Activated CD4-positive, alpha-beta T cell treated with anti-CD3 and anti-CD28 coated beads for 48 hours (primary cell): ENCODE measurements around the gene SYT14.

Experiments
- DNase-seq: peaks from one replicate; pipeline ENCODE4 v3.0.0-alpha.2; 2020

The SYT14 gene

GRCh38 chr1:210214573-210215409 lies 276.8 kb downstream of the SYT14 start:
- DNase-seq, result no peak

DNA sequence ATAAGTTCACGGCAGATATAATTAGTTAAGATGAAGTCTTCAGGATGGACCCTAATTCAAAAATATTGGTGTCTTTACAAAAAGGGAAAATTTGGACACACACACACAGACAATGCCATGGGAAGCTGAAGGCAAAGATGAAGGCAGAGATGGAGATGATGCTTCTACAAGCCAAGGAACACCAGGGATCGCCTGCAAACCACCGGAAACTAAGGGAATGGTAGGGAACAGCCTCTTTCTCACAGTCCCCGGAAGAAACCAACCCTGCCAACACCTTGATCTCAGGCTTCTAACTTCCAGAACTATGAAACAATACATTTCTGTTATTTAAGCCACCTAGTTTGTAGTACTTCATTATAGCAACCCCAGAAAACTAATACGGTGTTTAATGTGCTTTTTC lies 279.5 kb downstream of the SYT14 start:
- DNase-seq, result no peak

DNA sequence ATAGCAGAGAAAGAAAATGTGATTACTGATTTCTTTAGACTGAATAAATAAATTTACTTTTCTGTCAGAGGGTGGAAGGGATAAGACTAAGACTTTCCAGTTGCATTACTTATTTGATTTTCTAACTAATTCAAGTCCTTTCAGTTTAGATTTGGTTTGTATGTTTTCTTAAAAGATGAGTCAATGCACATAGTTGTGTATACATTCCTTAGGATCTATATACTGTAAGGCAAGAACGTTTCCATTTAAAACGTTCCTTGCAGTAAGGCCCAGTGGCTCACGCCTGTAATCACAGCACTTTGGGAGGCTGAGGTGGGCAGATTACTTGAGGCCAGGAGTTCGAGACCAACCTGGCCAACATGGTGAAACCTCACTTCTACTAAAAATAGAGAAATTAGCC lies 280.0 kb downstream of the SYT14 start:
- no peak for DNase-seq
